ENCODE results near the gene CORO2B.

DNA sequence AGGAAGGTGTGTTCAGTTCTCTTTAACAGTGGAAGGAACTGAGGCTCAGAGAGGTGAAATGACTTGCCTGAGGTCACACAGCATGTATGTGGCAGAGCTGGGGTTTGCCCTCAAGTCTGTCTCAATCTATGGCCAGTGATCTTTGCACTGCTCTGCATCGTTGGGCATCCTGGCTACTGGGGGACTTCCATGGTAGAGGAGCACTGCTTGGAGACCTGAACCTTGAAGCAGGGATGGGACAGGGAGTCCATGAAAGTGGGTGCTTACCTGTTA, 2.0 kb downstream of the CORO2B start:
- TF ChIP-seq EZH2 (IDR thresholded peaks at IDR 0.05; ENCODE audit: borderline replicate concordance, low read depth, low read length, poor library complexity, severe bottlenecking) = no peak
- TF ChIP-seq, protein P1, sequence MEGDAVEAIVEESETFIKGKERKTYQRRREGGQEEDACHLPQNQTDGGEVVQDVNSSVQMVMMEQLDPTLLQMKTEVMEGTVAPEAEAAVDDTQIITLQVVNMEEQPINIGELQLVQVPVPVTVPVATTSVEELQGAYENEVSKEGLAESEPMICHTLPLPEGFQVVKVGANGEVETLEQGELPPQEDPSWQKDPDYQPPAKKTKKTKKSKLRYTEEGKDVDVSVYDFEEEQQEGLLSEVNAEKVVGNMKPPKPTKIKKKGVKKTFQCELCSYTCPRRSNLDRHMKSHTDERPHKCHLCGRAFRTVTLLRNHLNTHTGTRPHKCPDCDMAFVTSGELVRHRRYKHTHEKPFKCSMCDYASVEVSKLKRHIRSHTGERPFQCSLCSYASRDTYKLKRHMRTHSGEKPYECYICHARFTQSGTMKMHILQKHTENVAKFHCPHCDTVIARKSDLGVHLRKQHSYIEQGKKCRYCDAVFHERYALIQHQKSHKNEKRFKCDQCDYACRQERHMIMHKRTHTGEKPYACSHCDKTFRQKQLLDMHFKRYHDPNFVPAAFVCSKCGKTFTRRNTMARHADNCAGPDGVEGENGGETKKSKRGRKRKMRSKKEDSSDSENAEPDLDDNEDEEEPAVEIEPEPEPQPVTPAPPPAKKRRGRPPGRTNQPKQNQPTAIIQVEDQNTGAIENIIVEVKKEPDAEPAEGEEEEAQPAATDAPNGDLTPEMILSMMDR (conservative IDR thresholded peaks at IDR 0.05; ENCODE audit: low read depth, low read length) = no peak

Measured in A673 (cell line).